Bronchial epithelial cell (primary cell): Measurements from ENCODE around the gene SP2. TPM values are rescaled to one million over a fixed set of nuclear protein-coding genes. Genes with fewer than 3 reads are reported as not detected.

Source experiments
- DNase-seq: peaks from one replicate; pipeline ENCODE4 v3.0.0-alpha.2; 2010; ENCODE audit warnings: low read depth
- FAIRE-seq: peaks from 2 replicates; lab custom pipeline; 2011; peaks lifted over from hg19 to GRCh38; lab: Jason Lieb, UNC
- H3K27me3 ChIP-seq: 2 replicates; pipeline ENCODE4 v1.5.1; 2011; ENCODE audit warnings: low read length; ENCODE audit not compliant: control insufficient read depth, insufficient read depth
- H3K36me3 ChIP-seq: 2 replicates; pipeline ENCODE4 v1.5.1; 2011; ENCODE audit warnings: low read length; ENCODE audit not compliant: control insufficient read depth, insufficient read depth
- H3K4me3 ChIP-seq: 2 replicates; pipeline ENCODE4 v1.5.1; 2011; ENCODE audit warnings: mild to moderate bottlenecking, low read depth, low read length, control low read depth
- CTCF ChIP-seq: IDR thresholded peaks from 2 replicates; pipeline ENCODE4 v1.5.1; 2011; ENCODE audit warnings: mild to moderate bottlenecking, moderate library complexity, low read length, control low read depth, inconsistent platforms; ENCODE audit not compliant: insufficient read depth, severe bottlenecking
- total RNA-seq: library from RNA; depleted of rRNA; stranded (reverse); fragments of >200 nt; gene quantifications from 2 replicates; pipeline ENCODE4 v1.2.1, GENCODE V29; 2014

Gene SP2
- total RNA-seq, 1 donor from 2014 or later: 1.1 TPM

GRCh38 chr17:47952171-47953021, 56.4 kb downstream of the SP2 start:
- H3K4me3 ChIP-seq: no peak overlapping the region
- H3K36me3 ChIP-seq: peaks cover 8% of the 10 kb centered on the region
- no peaks in the 10 kb centered on the region for H3K27me3 ChIP-seq
- no peak for TF ChIP-seq CTCF
- DNase-seq: no peak
- FAIRE-seq: no peak

GRCh38 chr17:47953909-47954308, 57.9 kb downstream of the SP2 start:
- TF ChIP-seq CTCF: no peak
- Histone ChIP-seq H3K27me3 (no peaks in the 10 kb centered on the region), H3K4me3 (no peak overlapping the region), H3K36me3 (peaks cover 3% of the 10 kb centered on the region)
- no peak for FAIRE-seq
- DNase-seq: no peak

- no peak overlapping the region for H3K4me3 ChIP-seq
- no peaks in the 10 kb centered on the region for H3K36me3 ChIP-seq
- FAIRE-seq: no peak
- TF ChIP-seq CTCF: no peak
- no peak for DNase-seq
- H3K27me3 ChIP-seq: no peaks in the 10 kb centered on the region
These were observed 59.7 kb downstream of the SP2 start for GRCh38 chr17:47955497-47956461.

GRCh38 chr17:47956791-47957590, 61.0 kb downstream of the SP2 start:
- no peaks in the 10 kb centered on the region for H3K36me3 ChIP-seq
- H3K4me3 ChIP-seq: peak overlapping the region; percentile 20
- no peaks in the 10 kb centered on the region for H3K27me3 ChIP-seq
- no peak for DNase-seq
- TF ChIP-seq CTCF: no peak
- FAIRE-seq: no peak

- DNase-seq (peak; percentile 38), FAIRE-seq (peak; percentile 68)
- Histone ChIP-seq H3K27me3 (no peaks in the 10 kb centered on the region), H3K4me3 (peak within 1 kb of the TSS; percentile 20), H3K36me3 (no peaks in the 10 kb centered on the region)
- no peak for TF ChIP-seq CTCF
These were observed 61.8 kb downstream of the SP2 start, which contains the start of gene PRR15L for GRCh38 chr17:47957591-47958490. TSS of gene PRR15L (minus strand) at chr17:47957883. CDS start at chr17:47953234, 4,649 bp downstream.
